ENCODE results near the gene BRWD1. TPM values are rescaled to one million over a fixed set of nuclear protein-coding genes. Genes with fewer than 3 reads are reported as not detected.

Gene BRWD1
- total RNA-seq, 1 experiment from 2014 or later: 37.1 TPM

DNA sequence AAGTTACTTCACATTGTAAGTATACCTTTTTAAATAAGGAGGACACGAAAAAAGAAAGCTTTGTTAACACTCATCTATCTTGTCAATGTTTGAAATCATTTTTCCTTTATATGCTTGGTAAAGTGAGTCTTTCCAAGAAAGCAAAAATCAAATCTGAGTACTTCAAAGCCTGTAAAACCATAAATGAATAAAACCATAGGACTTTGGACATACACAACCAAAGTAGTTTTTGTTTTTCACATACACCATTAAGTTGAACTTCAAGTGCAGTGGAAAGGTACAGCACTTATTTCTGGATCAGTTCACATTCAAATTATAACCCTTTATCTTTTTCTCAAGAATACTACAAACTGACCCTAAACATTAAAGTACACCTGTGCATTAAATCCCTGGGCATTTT is 120.1 kb downstream of the BRWD1 start:
- no peaks in the 10 kb centered on the region for H3K9me3 Mint-ChIP-seq (ENCODE audit: unreplicated experiment)
- BruUV-seq (replicated peaks): no TSS peak
- TF ChIP-seq, protein P1, sequence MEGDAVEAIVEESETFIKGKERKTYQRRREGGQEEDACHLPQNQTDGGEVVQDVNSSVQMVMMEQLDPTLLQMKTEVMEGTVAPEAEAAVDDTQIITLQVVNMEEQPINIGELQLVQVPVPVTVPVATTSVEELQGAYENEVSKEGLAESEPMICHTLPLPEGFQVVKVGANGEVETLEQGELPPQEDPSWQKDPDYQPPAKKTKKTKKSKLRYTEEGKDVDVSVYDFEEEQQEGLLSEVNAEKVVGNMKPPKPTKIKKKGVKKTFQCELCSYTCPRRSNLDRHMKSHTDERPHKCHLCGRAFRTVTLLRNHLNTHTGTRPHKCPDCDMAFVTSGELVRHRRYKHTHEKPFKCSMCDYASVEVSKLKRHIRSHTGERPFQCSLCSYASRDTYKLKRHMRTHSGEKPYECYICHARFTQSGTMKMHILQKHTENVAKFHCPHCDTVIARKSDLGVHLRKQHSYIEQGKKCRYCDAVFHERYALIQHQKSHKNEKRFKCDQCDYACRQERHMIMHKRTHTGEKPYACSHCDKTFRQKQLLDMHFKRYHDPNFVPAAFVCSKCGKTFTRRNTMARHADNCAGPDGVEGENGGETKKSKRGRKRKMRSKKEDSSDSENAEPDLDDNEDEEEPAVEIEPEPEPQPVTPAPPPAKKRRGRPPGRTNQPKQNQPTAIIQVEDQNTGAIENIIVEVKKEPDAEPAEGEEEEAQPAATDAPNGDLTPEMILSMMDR (IDR thresholded peaks at IDR 0.05; ENCODE audit: insufficient read depth in 1 of 2, low read depth in 1 of 2, low read length in 1 of 2, severe bottlenecking in 1 of 2, unreplicated experiment in 1 of 2): no peak
- no peaks in the 10 kb centered on the region for H3K4me1 ChIP-seq
- no peaks in the 10 kb centered on the region for H3K36me3 ChIP-seq (ENCODE audit: control insufficient read depth, insufficient read depth, low read length)
- peaks cover 13% of the 10 kb centered on the region for H3K4me1 Mint-ChIP-seq (ENCODE audit: low read depth, unreplicated experiment)
- no peaks in the 10 kb centered on the region for H3K27me3 ChIP-seq (replicated peaks; ENCODE audit: control insufficient read depth, insufficient read depth, low read length)
- no peak for DNase-seq
- H3K36me3 Mint-ChIP-seq (ENCODE audit: insufficient read depth, unreplicated experiment): peaks cover 48% of the 10 kb centered on the region
- H3K4me3 Mint-ChIP-seq (ENCODE audit: unreplicated experiment): no peak overlapping the region
- CTCF ChIA-PET: no interaction called here
- no peaks in the 10 kb centered on the region for H3K27me3 Mint-ChIP-seq (ENCODE audit: insufficient read depth, unreplicated experiment)
- no peak overlapping the region for H3K4me3 ChIP-seq (ENCODE audit: low read depth, low read length)
- H3K27ac Mint-ChIP-seq (ENCODE audit: unreplicated experiment): no peak overlapping the region
- no peaks in the 10 kb centered on the region for H3K9me3 ChIP-seq
- POLR2A ChIA-PET: no interaction called here
- intact Hi-C loops (cut with micrococcal nuclease; ENCODE audit: unreplicated experiment): no loop called here

DNA sequence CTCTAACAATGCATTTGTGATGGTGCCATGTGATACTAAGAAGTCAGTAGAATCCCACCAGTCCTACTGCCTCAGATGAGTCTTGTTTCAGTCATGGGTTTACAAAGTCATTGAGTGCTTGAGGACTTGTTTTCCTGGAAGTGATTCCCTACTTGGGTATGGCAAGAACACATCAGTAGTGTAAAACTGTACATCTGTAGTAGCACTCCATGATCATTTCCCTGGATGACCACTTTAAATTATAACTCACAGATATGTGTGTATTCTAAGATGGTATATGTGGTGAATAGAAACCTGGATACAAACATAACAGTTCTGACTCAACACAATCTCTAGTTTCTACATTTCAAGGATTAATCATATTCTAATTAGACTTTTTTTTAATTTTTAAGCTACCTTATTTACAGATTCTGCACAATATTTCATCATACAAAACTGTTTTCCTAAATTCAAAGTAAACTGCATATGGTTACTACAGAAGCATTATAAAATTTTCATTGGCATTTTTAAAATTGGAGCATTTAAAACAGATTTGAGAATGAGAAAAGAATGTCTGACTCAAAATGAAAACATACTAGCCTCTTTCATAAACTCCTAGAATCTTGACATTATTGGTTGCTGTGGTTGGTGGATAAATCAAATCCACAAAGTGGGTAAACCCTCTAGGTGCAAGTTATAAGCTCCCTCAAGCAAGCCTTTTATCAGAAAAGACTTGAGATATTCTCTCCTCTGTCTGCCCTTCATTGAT is 123.4 kb downstream of the BRWD1 start:
- H3K4me1 Mint-ChIP-seq (ENCODE audit: low read depth, unreplicated experiment): peaks cover 2% of the 10 kb centered on the region
- H3K27me3 ChIP-seq (replicated peaks; ENCODE audit: control insufficient read depth, insufficient read depth, low read length): no peaks in the 10 kb centered on the region
- DNase-seq: no peak
- POLR2A ChIA-PET: no interaction called here
- TF ChIP-seq, protein P1 (IDR thresholded peaks at IDR 0.05; ENCODE audit: insufficient read depth in 1 of 2, low read depth in 1 of 2, low read length in 1 of 2, severe bottlenecking in 1 of 2, unreplicated experiment in 1 of 2): no peak
- BruUV-seq (replicated peaks): no TSS peak
- H3K9me3 Mint-ChIP-seq (ENCODE audit: unreplicated experiment): no peaks in the 10 kb centered on the region
- no peaks in the 10 kb centered on the region for H3K27me3 Mint-ChIP-seq (ENCODE audit: insufficient read depth, unreplicated experiment)
- no peaks in the 10 kb centered on the region for H3K9me3 ChIP-seq
- CTCF ChIA-PET: no interaction called here
- no peak overlapping the region for H3K4me3 ChIP-seq (ENCODE audit: low read depth, low read length)
- no peak overlapping the region for H3K4me3 Mint-ChIP-seq (ENCODE audit: unreplicated experiment)
- H3K4me1 ChIP-seq: no peaks in the 10 kb centered on the region
- intact Hi-C loops (cut with micrococcal nuclease; ENCODE audit: unreplicated experiment): loop anchor here (10.0 kb wide), 1 partner anchor 255 kb away; the partner anchor contains the start of gene LCA5L
- H3K27ac Mint-ChIP-seq (ENCODE audit: unreplicated experiment): no peak overlapping the region
- no peaks in the 10 kb centered on the region for H3K36me3 ChIP-seq (ENCODE audit: control insufficient read depth, insufficient read depth, low read length)
- H3K36me3 Mint-ChIP-seq (ENCODE audit: insufficient read depth, unreplicated experiment): peaks cover 16% of the 10 kb centered on the region

DNA sequence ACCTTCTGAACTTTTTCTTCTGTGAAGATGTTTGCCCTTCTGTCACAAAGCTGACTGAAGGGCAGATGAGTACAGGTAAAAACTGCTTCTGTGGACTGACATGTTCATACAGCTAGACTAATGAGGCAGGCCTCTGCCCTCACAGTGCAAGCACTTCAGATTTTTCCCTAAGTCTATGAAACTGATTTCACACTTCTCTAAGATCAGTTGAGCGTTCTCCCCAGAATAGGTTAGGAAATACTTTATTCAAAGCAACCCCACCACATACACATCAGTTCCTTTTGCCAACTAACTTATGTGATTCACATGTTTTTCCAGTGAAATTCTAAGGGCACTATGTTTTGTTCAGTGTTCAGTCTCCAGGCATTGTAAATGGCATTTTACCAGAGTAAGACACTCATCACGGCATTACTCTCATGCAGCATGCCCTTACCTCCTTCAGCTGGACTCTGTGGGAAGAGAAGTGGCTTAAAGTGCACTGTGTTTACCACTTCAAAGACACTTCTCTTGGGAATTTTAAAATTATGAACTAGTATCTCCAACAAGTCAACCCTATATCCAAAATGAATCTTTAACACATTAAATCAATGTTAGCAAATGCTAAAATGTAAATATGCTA is 124.8 kb downstream of the BRWD1 start:
- H3K36me3 ChIP-seq (ENCODE audit: control insufficient read depth, insufficient read depth, low read length): no peaks in the 10 kb centered on the region
- no peaks in the 10 kb centered on the region for H3K4me1 Mint-ChIP-seq (ENCODE audit: low read depth, unreplicated experiment)
- ChIA-PET POLR2A (no interaction called here), CTCF (no interaction called here)
- no peaks in the 10 kb centered on the region for H3K9me3 ChIP-seq
- DNase-seq: no peak
- no peaks in the 10 kb centered on the region for H3K27me3 ChIP-seq (replicated peaks; ENCODE audit: control insufficient read depth, insufficient read depth, low read length)
- H3K4me1 ChIP-seq: 0 out of 2 replicates have a peak, but pooled peaks cover 6% of the 10 kb centered on the region
- no peaks in the 10 kb centered on the region for H3K9me3 Mint-ChIP-seq (ENCODE audit: unreplicated experiment)
- peaks cover 10% of the 10 kb centered on the region for H3K36me3 Mint-ChIP-seq (ENCODE audit: insufficient read depth, unreplicated experiment)
- no peak overlapping the region for H3K27ac Mint-ChIP-seq (ENCODE audit: unreplicated experiment)
- no TSS peak for BruUV-seq (replicated peaks)
- H3K4me3 Mint-ChIP-seq (ENCODE audit: unreplicated experiment): no peak overlapping the region
- no peaks in the 10 kb centered on the region for H3K27me3 Mint-ChIP-seq (ENCODE audit: insufficient read depth, unreplicated experiment)
- no peak overlapping the region for H3K4me3 ChIP-seq (ENCODE audit: low read depth, low read length)
- TF ChIP-seq, protein P1 (IDR thresholded peaks at IDR 0.05; ENCODE audit: insufficient read depth in 1 of 2, low read depth in 1 of 2, low read length in 1 of 2, severe bottlenecking in 1 of 2, unreplicated experiment in 1 of 2): no peak
- intact Hi-C loops (cut with micrococcal nuclease; ENCODE audit: unreplicated experiment): loop anchor here (10.0 kb wide), 1 partner anchor 256 kb away; the partner anchor contains the start of gene LCA5L

Data from Caco-2 (cell line).